GM18502 (cell line): Measurements from ENCODE around the gene SLC25A45.
A peak's percentile ranks its signal among the peaks of the same experiment; 100 is the strongest.
"Not testable (repeated sequence)": the region's sequence is repeated elsewhere in the genome, so short reads cannot be mapped to it uniquely, and the experiment has no call there.

Source experiments
- ATAC-seq: cut with Tn5 transposase; IDR thresholded peaks from one replicate; pipeline ENCODE4 v1.9.1; 2021; ENCODE audit warnings: mild to moderate bottlenecking; ENCODE audit not compliant: unreplicated experiment, poor library complexity

SLC25A45 gene

GRCh38 chr11:65370659-65371049, 11.8 kb downstream of the SLC25A45 start:
- ATAC-seq, result no peak

- no peak for ATAC-seq
Observed at GRCh38 chr11:65366340-65366773, 16.1 kb downstream of the SLC25A45 start.

- no peak for ATAC-seq
Observed at GRCh38 chr11:65363770-65364169, 18.7 kb downstream of the SLC25A45 start.

GRCh38 chr11:65362966-65363365, 19.5 kb downstream of the SLC25A45 start:
- no peak for ATAC-seq

- ATAC-seq, result no peak
Observed at GRCh38 chr11:65362320-65362931, 20.0 kb downstream of the SLC25A45 start.

- no peak for ATAC-seq
Observed at GRCh38 chr11:65357856-65358356, 24.5 kb downstream of the SLC25A45 start.

GRCh38 chr11:65356394-65356972, 26.0 kb downstream of the SLC25A45 start:
- ATAC-seq, result no peak

- ATAC-seq, result no peak
Observed at GRCh38 chr11:65355776-65356393, 26.6 kb downstream of the SLC25A45 start.

GRCh38 chr11:65355013-65355775, 27.3 kb downstream of the SLC25A45 start:
- peak; percentile 37 for ATAC-seq

GRCh38 chr11:65354265-65355012, 28.0 kb downstream of the SLC25A45 start, which contains the start of gene TIGD3:
Gene TIGD3, plus strand, starts transcription at chr11:65354751. Its CDS starts 1,058 bp downstream, at chr11:65355809.
- peak; percentile 84 for ATAC-seq

- ATAC-seq, result no peak
Observed at GRCh38 chr11:65353900-65354264, 28.6 kb downstream of the SLC25A45 start.

- no peak for ATAC-seq
Observed at GRCh38 chr11:65353376-65353775, 29.1 kb downstream of the SLC25A45 start.

GRCh38 chr11:65352783-65353182, 29.7 kb downstream of the SLC25A45 start:
- ATAC-seq, result no peak

GRCh38 chr11:65351511-65351910, 30.9 kb downstream of the SLC25A45 start:
- no peak for ATAC-seq

GRCh38 chr11:65341856-65342255, 40.6 kb downstream of the SLC25A45 start:
- no peak for ATAC-seq

- no peak for ATAC-seq
Observed at GRCh38 chr11:65340226-65340625, 42.2 kb downstream of the SLC25A45 start.

- no peak for ATAC-seq
Observed at GRCh38 chr11:65338676-65339075, 43.8 kb downstream of the SLC25A45 start.

GRCh38 chr11:65334696-65335295, 47.6 kb downstream of the SLC25A45 start:
- ATAC-seq, result no peak

GRCh38 chr11:65332591-65332990, 49.9 kb downstream of the SLC25A45 start:
- not testable (repeated sequence) for ATAC-seq

- no peak for ATAC-seq
Observed at GRCh38 chr11:65330544-65330943, 51.9 kb downstream of the SLC25A45 start.
